Measurements from ENCODE around the gene SLC7A8.

SLC7A8 gene

DNA sequence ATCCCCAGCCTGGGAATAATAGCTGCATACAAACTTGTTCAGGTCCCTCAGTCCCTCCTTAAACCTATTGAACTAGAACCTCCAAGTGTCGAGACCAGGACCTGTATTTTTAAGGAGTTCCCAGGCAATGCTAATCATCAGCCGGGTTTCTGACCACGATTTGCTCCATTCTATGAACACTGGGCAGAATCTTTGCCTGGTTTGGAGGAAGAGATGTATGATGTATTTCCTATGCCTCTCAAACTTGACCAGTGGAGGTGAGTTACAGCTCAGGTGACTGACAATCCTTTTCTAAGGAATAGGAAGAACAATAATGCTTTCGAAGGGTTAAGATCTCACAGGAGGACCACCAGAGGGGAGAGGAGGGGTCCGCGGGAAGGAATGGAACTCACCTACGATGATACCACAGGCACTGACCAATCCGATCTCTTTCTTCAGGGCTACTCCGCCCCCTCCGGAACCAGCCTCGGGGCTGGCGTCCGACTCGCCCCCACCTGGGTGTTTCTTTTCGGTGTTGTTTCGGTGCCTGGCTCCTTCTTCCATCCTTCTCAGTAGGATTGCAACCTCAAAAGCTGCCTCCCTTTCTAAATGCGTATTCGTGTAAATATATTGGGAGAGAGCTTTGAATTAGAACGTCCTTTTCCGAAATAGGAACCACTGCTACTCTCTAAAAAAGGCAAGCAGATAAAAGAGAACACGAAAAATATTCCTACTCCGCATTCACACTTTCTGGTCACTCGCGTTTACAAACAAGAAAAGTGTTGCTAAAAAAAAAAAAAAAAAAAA lies 895 bp downstream of the SLC7A8 start:
- no peak for DNase-seq

- no peak for DNase-seq
Measured at GRCh38 chr14:23181946-23182345, 1.5 kb downstream of the SLC7A8 start.

GRCh38 chr14:23181453-23181852 lies 2.0 kb downstream of the SLC7A8 start:
- DNase-seq, result no peak

DNA sequence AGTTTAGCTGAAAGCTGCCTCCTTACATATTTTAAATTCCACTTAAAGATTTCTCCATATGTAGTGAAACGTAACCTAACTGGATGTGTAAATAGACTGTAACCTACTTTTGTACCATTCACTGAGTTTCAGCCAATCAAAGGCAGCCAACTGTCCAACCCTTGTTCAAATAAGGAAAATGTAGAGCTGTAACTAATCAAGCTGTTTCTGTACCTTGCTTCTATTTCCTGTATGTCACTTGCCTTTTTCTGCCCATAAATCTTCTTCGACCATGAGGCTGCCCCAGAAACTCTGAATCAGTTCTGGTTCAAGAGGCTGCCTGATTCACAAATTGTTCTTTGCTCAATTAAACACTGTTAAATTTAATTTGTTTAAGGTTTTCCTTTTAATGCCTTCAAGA lies 6.3 kb downstream of the SLC7A8 start:
- DNase-seq, result peak; percentile 76

DNA sequence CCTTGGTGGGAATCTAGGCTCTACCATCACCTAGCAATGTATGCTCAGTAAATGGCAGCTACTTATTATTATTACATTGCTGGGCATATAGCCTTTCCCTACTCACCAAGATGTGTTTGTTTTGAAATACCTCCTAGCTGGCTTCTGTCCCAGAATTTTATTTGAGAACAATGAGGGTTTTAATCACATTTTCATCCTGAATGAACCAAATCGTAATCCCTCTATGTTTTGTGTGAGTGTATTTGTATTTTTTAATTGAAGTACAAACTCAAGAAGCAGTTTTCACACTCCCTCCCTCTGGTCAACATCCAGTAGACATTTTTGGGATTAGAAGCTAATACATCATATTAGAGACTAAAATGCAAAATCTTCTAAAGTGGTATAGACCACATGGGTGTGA lies 7.6 kb downstream of the SLC7A8 start:
- DNase-seq, result peak; percentile 29

GRCh38 chr14:23174296-23175184 lies 8.9 kb downstream of the SLC7A8 start:
- peak; percentile 49 for DNase-seq

GRCh38 chr14:23173796-23174195 lies 9.7 kb downstream of the SLC7A8 start:
- no peak for DNase-seq

DNA sequence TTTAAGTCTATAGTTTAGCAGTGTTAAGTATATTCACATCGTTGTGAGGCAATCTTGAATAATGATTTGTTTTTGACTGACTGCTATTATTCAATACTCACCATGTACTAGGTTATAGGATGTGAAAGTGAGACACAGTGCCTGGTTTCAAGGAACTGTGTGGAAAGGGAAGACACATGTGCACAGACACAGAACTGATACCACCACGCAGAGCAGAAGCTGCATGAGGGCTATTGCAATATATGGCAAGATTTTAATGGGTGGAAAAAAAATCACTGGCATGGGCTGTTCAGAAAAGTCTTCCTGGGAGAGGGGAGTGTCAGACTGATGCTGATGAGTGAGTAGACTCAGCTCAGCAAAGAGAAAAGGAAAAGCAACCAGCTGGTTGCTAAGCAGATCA lies 10.4 kb downstream of the SLC7A8 start:
- no peak for DNase-seq

- DNase-seq, result no peak
Measured at GRCh38 chr14:23172574-23172973, 10.9 kb downstream of the SLC7A8 start.

DNA sequence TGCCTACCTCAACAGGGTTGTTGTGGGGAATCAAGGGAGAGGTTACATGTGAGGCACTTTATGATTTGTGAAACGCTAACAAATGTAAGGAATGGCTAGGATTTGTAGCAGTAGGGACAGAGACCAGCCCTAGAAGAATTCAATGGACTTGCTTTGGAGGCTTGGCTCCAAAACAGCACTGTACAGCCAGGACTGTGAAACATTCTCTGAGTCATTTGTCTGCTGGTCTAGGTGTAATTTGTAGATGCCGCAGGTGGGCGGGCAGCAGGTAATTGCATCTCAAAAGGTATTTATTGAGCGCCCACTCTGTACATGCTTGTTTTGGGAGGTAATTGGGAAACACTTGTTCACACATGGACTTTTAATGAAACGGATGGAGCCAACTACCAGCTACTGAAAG lies 11.4 kb downstream of the SLC7A8 start:
- no peak for DNase-seq

DNA sequence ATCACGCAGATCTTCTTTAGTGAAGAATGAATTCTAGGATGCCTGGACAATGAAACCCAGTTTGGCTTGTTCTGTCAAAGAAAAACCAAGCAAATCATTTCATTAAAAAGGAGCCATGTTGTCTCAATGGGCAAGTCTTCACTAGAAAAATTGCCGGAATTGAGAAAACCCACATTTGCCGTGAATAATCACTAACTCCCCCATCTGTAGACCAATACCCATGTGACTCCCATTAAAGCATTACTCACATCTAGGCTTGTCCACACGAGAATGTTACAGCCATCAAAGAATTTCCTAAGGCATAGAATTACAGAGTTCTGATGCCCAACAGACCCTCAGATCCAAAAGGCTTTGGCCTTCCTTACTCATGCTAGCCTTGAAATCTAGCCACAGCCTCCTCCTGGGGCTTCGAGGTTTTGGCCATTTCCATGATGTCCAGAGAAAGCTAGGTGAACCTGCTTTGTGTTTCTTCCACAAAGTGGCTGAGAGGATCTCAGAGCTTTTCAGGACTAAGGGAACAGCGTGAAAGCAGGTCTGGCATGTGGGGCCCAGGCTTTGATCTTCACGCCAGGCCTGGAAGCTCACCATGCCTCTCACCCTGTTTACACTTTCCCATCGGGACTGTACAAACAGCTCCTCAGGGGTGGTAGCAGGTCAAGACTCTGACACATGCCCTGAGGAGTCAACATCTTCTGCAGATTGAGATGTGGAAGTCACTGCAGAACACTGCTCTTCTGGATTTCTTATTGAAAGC lies 12.1 kb downstream of the SLC7A8 start:
- peak; percentile 83 for DNase-seq

- no peak for DNase-seq
Measured at GRCh38 chr14:23169622-23170021, 13.8 kb downstream of the SLC7A8 start.

- DNase-seq, result no peak
Measured at GRCh38 chr14:23168246-23168645, 15.2 kb downstream of the SLC7A8 start.

- peak; percentile 9 for DNase-seq
Measured at GRCh38 chr14:23167116-23167847, 16.2 kb downstream of the SLC7A8 start.

- DNase-seq, result no peak
Measured at GRCh38 chr14:23164949-23165348, 18.5 kb downstream of the SLC7A8 start.

DNA sequence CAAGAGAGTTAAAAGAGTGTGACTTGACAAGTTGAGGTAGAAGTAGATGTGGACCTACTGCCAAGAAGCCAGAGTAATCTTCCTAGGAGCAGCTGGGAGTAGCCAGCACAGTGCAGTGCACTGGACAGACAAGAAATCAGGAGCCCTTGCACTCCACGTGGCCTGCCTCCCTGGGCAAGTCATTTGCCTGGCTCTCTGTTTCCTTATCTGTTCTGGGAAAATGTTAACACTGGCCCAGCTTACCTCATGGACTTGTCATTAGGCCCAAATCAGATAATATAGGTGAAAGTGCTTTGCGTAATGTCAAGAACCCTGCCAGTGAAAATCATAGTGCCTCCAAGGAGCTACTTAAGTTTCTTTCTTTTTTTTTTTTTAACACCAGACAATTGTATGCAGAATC lies 19.2 kb downstream of the SLC7A8 start:
- no peak for DNase-seq

- no peak for DNase-seq
Measured at GRCh38 chr14:23163830-23164229, 19.6 kb downstream of the SLC7A8 start.

DNA sequence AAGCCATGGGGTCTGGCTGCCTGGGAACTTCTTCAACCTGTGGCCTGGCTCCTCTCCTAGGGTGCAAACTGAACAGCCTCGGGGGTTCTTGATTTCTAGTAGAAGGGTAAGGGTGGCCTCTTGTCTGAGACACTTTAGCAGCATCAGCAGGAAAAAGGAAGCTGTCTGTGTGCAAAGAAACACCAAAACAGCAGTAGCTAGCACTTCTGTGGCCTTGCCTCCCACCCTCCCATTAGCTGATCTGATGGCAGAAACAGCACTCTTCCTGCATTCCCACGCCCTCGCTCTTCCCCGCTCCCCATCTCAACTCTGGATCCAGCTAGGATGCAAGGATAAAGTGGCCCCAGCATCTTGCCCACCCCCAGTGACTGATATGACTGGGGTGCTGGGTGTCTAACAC lies 20.7 kb downstream of the SLC7A8 start:
- no peak for DNase-seq

DNA sequence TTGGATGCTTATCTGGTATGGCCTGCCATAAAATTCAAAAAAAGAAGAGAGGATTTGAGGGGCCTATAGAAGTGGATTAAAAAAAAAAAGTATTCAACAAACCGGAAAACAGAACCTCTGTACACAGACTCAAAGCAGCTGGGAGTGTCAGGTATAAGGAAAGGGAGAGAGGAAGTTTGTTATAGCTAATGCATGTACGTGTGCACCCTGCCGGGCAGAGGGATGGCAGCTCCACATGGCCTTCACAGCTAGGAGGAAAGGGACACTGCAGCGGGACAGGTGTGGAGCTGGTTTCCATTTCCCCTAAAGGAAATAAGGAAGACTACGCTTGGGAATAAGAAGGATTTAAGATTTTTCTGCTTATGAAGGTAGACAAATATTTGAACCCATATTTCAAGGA lies 21.5 kb downstream of the SLC7A8 start:
- DNase-seq, result no peak

DNA sequence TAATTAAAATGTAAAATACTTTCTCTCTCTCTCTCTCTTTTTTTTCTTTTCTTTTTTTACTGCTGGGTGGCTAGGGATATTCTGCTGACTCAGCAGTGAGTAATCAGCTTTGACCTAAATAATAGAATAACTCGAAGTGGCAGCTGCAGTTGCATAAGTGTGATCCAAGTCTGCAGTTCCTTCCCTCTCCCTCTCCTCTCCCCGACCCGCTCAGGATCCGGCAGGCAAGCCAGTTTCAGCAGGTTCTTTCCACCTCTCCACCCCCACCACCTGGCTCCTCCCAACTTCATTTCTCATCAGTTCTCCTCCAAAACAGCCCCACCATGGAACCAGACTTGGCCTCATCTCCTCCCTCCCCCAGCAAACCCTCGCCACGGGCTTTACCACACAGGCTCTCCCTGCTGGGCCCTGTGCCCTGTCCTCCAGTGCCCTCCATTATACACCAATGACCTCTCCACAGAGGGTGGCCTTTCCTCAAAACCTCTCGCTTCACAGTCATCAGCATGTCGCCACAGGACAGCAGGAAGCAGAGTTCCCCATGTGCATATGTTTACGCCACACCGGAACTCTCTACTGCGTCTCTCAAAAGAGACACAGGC lies 22.4 kb downstream of the SLC7A8 start:
- peak; percentile 87 for DNase-seq

GRCh38 chr14:23159532-23159931 lies 23.9 kb downstream of the SLC7A8 start:
- DNase-seq, result no peak

GRCh38 chr14:23158779-23159178 lies 24.7 kb downstream of the SLC7A8 start:
- peak; percentile 21 for DNase-seq
